NT2/D1 (cell line): Measurements from ENCODE around the gene FAM107B.

ENCODE experiments used
- DNase-seq: peaks from one replicate; pipeline ENCODE4 v3.0.0-alpha.2; 2011; ENCODE audit warnings: low read depth, low spot score
- H3K27me3 ChIP-seq: 2 replicates; pipeline ENCODE4 v1.6.0; 2011; ENCODE audit warnings: mild to moderate bottlenecking; ENCODE audit not compliant: insufficient read length, insufficient read depth
- H3K36me3 ChIP-seq: 2 replicates; pipeline ENCODE4 v1.6.1; 2011; ENCODE audit warnings: mild to moderate bottlenecking, low read length, mixed read lengths; ENCODE audit not compliant: insufficient read depth, insufficient read length
- H3K4me1 ChIP-seq: 2 replicates; pipeline ENCODE4 v1.5.1; 2011; ENCODE audit not compliant: insufficient read depth, insufficient read length
- H3K4me3 ChIP-seq: 2 replicates; pipeline ENCODE4 v1.5.1; 2011; ENCODE audit warnings: low read depth; ENCODE audit not compliant: insufficient read length
- H3K9ac ChIP-seq: 2 replicates; pipeline ENCODE4 v1.6.0; 2011; ENCODE audit warnings: low read depth; ENCODE audit not compliant: insufficient read length
- H3K9me3 ChIP-seq: 2 replicates; pipeline ENCODE4 v1.5.1; 2011; ENCODE audit warnings: mild to moderate bottlenecking, low read length; ENCODE audit not compliant: insufficient read depth
- SUZ12 ChIP-seq: IDR thresholded peaks from 2 replicates; pipeline ENCODE4 v1.6.1; 2011; ENCODE audit not compliant: insufficient read length, insufficient read depth; ENCODE audit errors: extremely low read depth
- YY1 ChIP-seq: IDR thresholded peaks from 2 replicates; pipeline ENCODE4 v1.6.1; 2011; ENCODE audit not compliant: insufficient read length, insufficient read depth
- ZNF274 ChIP-seq: IDR thresholded peaks from 2 replicates; pipeline ENCODE4 v1.6.1; 2011; ENCODE audit warnings: mild to moderate bottlenecking, low read depth, low read length

The FAM107B gene

DNA sequence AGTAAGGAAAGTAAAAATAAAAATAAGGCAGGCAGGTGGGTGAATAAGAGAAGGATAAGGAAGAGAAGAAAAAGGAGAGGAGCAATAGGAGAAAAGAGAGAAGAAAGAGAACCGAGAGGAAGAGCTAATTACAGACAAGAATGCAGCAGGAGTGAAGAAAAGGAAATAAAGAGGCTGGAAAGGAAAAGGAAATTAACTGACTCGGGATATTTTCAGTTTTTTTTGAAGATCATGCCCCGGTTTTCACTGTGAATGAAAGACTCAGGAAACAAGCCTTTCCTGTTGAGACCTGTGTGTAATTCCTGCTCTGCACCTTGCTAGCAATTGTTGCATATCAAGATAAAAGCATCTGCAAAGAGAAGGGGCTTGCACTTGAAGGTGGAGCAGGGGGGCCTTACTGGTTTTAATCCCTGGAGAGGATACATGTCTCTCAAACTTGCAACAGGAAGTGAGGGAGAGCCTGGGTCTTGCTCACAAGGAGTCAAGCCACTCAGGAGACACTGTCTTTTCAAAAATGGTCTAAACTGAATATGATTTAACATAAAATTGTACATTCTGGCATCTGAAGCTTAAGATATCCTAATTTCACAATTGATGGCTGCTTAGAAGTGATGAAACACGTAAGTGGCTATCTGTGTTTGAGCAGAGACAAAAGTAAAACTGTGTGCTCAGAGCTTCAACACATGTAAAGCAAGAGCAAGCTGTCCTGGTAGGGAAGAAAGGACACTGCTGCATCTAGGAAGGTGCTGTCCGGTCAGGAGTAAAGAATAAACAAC is 157.6 kb downstream of the FAM107B start:
- H3K27me3 ChIP-seq, result no peaks in the 10 kb centered on the region
- TF ChIP-seq SUZ12 (no peak), YY1 (no peak), ZNF274 (no peak)
- no peaks in the 10 kb centered on the region for H3K4me1 ChIP-seq
- no peak overlapping the region for H3K4me3 ChIP-seq
- DNase-seq, result no peak
- no peaks in the 10 kb centered on the region for H3K36me3 ChIP-seq
- no peak overlapping the region for H3K9ac ChIP-seq
- no peaks in the 10 kb centered on the region for H3K9me3 ChIP-seq

DNA sequence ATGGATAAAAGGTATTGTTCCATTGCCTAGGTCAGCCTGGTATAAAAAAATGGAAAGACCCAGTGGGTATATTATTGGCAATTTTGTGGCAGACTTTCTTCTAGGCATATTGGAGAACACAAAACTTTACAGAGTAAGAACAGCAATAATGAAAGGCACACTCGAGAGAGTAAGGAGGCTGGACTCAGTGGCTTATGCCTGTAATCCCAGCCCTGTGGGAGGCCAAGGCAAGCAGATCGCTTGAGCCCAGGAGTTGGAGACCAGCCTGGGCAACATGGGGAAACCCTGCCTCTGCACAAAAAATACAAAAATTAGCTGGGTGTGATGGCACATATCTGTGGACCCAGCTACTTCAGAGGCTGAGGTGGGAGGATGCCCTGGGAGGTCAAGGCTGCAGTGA is 158.2 kb downstream of the FAM107B start:
- no peak for TF ChIP-seq ZNF274

DNA sequence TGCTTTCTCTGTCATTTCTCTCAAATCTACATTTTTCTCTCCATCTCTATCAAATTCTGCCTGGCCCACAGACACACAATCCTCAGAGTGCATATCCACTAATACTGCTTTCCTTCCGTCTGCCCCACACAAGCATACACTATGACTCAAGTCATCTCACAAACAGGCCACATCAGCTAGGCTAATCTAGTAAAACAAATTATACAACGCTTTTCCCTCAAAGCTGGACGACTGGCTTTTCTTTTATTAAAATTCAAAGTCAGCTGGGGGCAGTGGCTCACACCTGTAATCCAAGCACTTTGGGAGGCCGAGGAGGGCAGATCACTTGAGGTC is 161.1 kb downstream of the FAM107B start:
- no peak for TF ChIP-seq YY1
- TF ChIP-seq ZNF274, result no peak
- TF ChIP-seq SUZ12, result no peak
- H3K4me1 ChIP-seq, result no peaks in the 10 kb centered on the region
- no peak overlapping the region for H3K4me3 ChIP-seq
- H3K9me3 ChIP-seq, result no peaks in the 10 kb centered on the region
- no peaks in the 10 kb centered on the region for H3K27me3 ChIP-seq
- no peak for DNase-seq
- H3K9ac ChIP-seq, result no peak overlapping the region
- H3K36me3 ChIP-seq, result no peaks in the 10 kb centered on the region

More for the DNA sequence above, 158.2 kb downstream of the FAM107B start:
- no peaks in the 10 kb centered on the region for H3K9me3 ChIP-seq
- H3K4me3 ChIP-seq, result no peak overlapping the region
- H3K9ac ChIP-seq, result no peak overlapping the region
- H3K36me3 ChIP-seq, result no peaks in the 10 kb centered on the region
- H3K4me1 ChIP-seq, result no peaks in the 10 kb centered on the region
- DNase-seq, result no peak
- H3K27me3 ChIP-seq, result no peaks in the 10 kb centered on the region

GRCh38 chr10:14612873-14613587 is 161.7 kb downstream of the FAM107B start:
- Histone ChIP-seq H3K4me3 (no peak overlapping the region), H3K9ac (no peak overlapping the region), H3K4me1 (no peaks in the 10 kb centered on the region), H3K27me3 (no peaks in the 10 kb centered on the region), H3K9me3 (no peaks in the 10 kb centered on the region), H3K36me3 (no peaks in the 10 kb centered on the region)
- DNase-seq, result no peak
- TF ChIP-seq ZNF274, result no peak
- TF ChIP-seq YY1, result no peak
- TF ChIP-seq SUZ12, result no peak

- no peaks in the 10 kb centered on the region for H3K4me1 ChIP-seq
- DNase-seq, result no peak
- H3K27me3 ChIP-seq, result no peaks in the 10 kb centered on the region
- no peaks in the 10 kb centered on the region for H3K36me3 ChIP-seq
- H3K9me3 ChIP-seq, result no peaks in the 10 kb centered on the region
- H3K4me3 ChIP-seq, result no peak overlapping the region
- no peak overlapping the region for H3K9ac ChIP-seq
- no peak for TF ChIP-seq YY1
- TF ChIP-seq SUZ12, result no peak
- no peak for TF ChIP-seq ZNF274
These were observed 162.6 kb downstream of the FAM107B start for GRCh38 chr10:14611968-14612693.

DNA sequence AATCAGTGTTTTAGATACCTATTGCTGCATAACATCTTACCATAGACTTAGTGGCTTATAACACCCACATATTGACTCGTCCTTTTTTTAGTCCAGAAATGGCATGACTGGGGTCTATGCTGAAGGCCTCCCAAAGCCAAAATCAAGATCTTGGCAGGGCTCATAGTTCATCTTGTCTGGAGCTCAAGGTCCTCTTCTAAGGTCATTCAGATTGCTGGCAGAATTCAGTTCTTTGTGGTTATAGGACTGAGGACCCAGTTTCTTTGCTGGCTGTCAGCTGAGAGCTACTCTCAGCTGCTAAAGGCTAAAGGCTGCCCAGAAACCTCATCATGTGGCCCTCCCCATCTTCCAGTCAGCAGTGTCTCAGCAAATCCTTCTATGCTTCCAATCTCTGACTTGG is 165.5 kb downstream of the FAM107B start:
- Histone ChIP-seq H3K4me3 (no peak overlapping the region), H3K36me3 (no peaks in the 10 kb centered on the region), H3K9me3 (no peaks in the 10 kb centered on the region), H3K9ac (no peak overlapping the region), H3K27me3 (peaks cover 18% of the 10 kb centered on the region), H3K4me1 (no peaks in the 10 kb centered on the region)
- TF ChIP-seq ZNF274 (no peak), YY1 (no peak), SUZ12 (no peak)
- DNase-seq, result no peak

GRCh38 chr10:14608381-14609001 is 166.2 kb downstream of the FAM107B start:
- no peak for DNase-seq
- Histone ChIP-seq H3K36me3 (no peaks in the 10 kb centered on the region), H3K4me3 (no peak overlapping the region), H3K9me3 (no peaks in the 10 kb centered on the region), H3K27me3 (peaks cover 19% of the 10 kb centered on the region), H3K9ac (no peak overlapping the region), H3K4me1 (no peaks in the 10 kb centered on the region)
- TF ChIP-seq SUZ12 (no peak), ZNF274 (no peak), YY1 (no peak)
